ENCODE results near the gene SYNPO.

Gene SYNPO

DNA sequence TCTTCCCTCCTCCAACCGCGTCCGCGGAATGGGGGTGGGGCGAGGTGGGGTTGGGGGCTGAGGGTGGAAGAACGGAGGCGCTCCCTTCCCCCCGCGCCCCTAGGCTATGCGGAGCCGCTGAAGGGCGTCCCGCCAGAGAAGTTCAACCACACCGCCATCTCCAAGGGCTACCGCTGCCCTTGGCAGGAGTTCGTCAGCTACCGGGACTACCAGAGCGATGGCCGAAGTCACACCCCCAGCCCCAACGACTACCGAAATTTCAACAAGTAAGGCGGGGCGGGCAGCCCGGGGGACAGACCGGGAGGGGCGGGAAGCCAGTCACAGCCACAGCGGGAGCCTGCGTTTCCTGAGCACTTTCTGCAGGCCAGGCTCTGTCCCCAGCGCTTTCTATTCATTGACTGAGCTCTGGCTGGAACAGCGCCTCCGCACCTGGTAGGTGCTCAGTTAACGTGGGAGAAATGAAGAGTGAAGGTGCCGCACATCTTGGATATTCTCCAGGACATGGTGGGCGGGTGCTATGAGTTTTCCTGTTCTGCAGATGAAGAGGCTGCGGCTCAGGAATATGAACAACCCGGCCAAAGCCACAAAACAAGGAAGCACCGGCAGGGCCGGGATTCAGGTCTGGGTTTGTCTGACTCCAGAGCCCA is 31.9 kb downstream of the SYNPO start:
- no peak for TF ChIP-seq CTCF (IDR thresholded peaks at IDR 0.05; ENCODE audit: low read length, missing control alignments)
- no peak for DNase-seq (ENCODE audit: low read depth)
- peak overlapping the region; percentile 51 for H3K4me3 ChIP-seq (replicated peaks; ENCODE audit: low read depth, low read length)

- no peak for DNase-seq (ENCODE audit: low read depth)
- peak overlapping the region; percentile 51 for H3K4me3 ChIP-seq (replicated peaks; ENCODE audit: low read depth, low read length)
- no peak for TF ChIP-seq CTCF (IDR thresholded peaks at IDR 0.05; ENCODE audit: low read length, missing control alignments)
Measured at GRCh38 chr5:150672884-150673275, 32.4 kb downstream of the SYNPO start.

GRCh38 chr5:150674341-150674821 is 33.9 kb downstream of the SYNPO start:
- TF ChIP-seq CTCF (IDR thresholded peaks at IDR 0.05; ENCODE audit: low read length, missing control alignments) = no peak
- no peak overlapping the region for H3K4me3 ChIP-seq (replicated peaks; ENCODE audit: low read depth, low read length)
- DNase-seq (ENCODE audit: low read depth) = no peak

GRCh38 chr5:150675069-150675468 is 34.6 kb downstream of the SYNPO start:
- DNase-seq (ENCODE audit: low read depth) = no peak
- H3K4me3 ChIP-seq (replicated peaks; ENCODE audit: low read depth, low read length) = no peak overlapping the region
- no peak for TF ChIP-seq CTCF (IDR thresholded peaks at IDR 0.05; ENCODE audit: low read length, missing control alignments)

DNA sequence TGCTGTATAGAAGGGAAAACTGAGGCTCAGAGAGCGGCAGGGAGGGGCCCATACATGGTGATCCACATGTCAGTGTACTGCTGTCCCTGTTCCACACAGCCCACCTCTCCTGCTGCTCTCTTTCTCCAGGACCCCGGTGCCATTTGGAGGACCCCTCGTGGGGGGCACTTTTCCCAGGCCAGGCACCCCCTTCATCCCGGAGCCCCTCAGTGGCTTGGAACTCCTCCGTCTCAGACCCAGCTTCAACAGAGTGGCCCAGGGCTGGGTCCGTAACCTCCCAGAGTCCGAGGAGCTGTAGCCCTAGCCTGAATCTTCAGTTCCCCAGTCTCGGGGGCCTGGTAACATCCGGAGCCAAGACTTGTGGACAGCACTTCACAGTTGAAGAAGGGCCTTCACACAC is 36.1 kb downstream of the SYNPO start:
- no peak for DNase-seq (ENCODE audit: low read depth)
- no peak overlapping the region for H3K4me3 ChIP-seq (replicated peaks; ENCODE audit: low read depth, low read length)
- TF ChIP-seq CTCF (IDR thresholded peaks at IDR 0.05; ENCODE audit: low read length, missing control alignments) = no peak

GRCh38 chr5:150689120-150689519 is 48.7 kb downstream of the SYNPO start:
- no peak for DNase-seq (ENCODE audit: low read depth)
- no peak for TF ChIP-seq CTCF (IDR thresholded peaks at IDR 0.05; ENCODE audit: low read length, missing control alignments)
- no peak overlapping the region for H3K4me3 ChIP-seq (replicated peaks; ENCODE audit: low read depth, low read length)

- DNase-seq (ENCODE audit: low read depth) = no peak
- no peak for TF ChIP-seq CTCF (IDR thresholded peaks at IDR 0.05; ENCODE audit: low read length, missing control alignments)
- H3K4me3 ChIP-seq (replicated peaks; ENCODE audit: low read depth, low read length) = no peak overlapping the region
Measured at GRCh38 chr5:150690760-150691159, 50.3 kb downstream of the SYNPO start.
